ENCODE measurements around the gene LMAN1L.
A peak's percentile ranks its signal among the peaks of the same experiment; 100 is the strongest.
"Not testable (repeated sequence)": the region's sequence is repeated elsewhere in the genome, so short reads cannot be mapped to it uniquely, and the experiment has no call there.

Gene LMAN1L

DNA sequence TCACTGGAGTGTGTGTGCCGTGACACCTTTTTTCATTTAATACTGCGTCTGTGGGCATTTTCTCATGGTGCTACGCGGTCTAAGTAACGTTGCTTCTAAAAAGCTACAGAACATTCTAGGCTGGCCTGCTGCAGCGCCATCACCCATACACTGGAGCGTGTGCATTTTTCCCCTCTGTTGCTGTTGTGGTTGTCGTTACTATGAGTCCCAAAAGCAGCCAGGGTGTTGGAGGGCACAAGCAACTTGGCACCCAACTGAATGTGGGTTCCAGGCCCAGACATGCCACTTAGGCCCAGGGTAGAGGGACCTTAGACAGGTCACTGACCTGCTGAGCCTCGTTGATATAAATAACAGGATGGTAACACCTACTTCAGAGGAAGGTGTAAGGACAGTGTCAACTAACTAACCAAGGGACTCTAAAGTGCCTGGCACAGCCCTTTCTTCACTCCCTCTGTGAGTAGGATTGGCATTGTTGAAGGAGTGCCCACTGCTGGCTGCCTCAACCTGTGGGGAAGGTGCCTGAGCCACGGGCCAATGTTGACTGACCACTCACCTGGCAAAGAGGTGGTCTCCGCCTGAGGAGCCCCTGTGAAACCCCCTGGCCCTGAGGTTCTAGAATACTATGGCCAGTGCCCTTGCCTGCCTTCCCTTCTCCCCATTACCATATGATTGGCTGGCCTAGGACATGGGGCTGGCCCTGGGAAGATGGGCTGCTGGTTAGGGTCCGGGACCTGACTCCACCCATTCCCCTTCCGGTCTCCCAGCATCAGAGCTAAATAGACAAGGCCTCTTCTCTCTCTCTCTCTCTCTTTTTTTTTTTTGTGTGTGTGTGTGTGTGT lies 27.2 kb upstream of the LMAN1L start:
- POLR2A ChIA-PET (ENCODE audit: low non-redundant PET) = no interaction called here
- H3K27ac ChIP-seq = peak overlapping the region; percentile 63
- TF ChIP-seq, protein P1, sequence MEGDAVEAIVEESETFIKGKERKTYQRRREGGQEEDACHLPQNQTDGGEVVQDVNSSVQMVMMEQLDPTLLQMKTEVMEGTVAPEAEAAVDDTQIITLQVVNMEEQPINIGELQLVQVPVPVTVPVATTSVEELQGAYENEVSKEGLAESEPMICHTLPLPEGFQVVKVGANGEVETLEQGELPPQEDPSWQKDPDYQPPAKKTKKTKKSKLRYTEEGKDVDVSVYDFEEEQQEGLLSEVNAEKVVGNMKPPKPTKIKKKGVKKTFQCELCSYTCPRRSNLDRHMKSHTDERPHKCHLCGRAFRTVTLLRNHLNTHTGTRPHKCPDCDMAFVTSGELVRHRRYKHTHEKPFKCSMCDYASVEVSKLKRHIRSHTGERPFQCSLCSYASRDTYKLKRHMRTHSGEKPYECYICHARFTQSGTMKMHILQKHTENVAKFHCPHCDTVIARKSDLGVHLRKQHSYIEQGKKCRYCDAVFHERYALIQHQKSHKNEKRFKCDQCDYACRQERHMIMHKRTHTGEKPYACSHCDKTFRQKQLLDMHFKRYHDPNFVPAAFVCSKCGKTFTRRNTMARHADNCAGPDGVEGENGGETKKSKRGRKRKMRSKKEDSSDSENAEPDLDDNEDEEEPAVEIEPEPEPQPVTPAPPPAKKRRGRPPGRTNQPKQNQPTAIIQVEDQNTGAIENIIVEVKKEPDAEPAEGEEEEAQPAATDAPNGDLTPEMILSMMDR (conservative IDR thresholded peaks at IDR 0.05; ENCODE audit: low read depth) = no peak
- CTCF ChIA-PET = interaction anchor here (0.7 kb wide), 1 partner anchor 14 kb away, joined by 3 read pairs; no protein-coding TSS in a partner anchor
- DNase-seq (ENCODE audit: low spot score) = no peak

DNA sequence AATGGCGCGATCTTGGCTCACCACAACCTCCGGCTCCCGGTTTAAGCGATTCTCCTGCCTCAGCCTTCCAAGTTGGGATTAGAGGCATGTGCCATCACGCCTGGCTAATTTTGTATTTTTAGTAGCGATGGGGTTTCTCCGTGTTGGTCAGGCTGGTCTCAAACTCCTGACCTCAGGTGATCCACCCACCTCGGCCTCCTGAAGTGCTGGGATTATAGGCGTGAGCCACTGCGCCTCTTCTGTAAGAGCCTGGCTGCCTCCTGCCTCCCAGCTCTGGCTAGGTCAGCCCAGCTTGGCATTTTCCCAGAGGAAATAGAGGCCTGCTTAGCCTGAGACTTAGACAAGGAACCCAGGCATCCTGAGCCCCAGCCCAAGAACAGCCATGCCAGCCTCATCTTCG lies 26.6 kb upstream of the LMAN1L start:
- DNase-seq (ENCODE audit: low spot score); POLR2A ChIA-PET (ENCODE audit: low non-redundant PET): not testable (repeated sequence)
- peak overlapping the region; percentile 63 for H3K27ac ChIP-seq
- CTCF ChIA-PET = interaction anchor here (0.7 to 1.1 kb wide), 2 partner anchors 14 to 17 kb away, joined by 3 read pairs; no protein-coding TSS in a partner anchor

DNA sequence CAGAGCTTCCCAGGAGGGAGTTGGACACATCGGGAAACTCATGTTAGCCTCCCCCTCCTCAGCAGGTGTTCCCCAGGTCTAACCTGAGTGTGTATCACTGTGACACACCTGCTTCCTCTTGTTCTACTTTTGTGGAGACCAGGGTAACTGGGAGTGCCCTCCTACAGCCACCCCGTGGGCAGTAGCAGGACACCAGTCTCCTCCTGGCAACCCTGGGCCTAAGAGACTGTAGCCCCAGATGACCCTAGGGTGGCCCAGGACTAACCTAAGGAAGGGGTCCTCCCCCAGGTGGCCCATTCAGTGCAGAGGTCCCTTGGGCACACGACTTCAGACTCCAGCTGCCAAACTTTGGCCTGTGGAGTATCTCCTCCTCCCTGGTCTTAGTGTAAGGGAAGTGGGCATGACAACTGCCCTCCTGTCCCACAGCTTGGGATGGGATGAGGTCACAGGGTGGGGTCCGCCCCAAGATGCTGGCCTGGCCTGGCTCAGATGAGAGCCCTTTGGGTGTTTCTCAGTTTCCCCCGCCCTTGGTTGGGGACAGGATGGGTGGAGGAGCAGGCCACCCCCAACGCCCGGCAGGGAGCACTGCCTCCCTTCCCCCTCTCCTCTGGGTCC lies 26.0 kb upstream of the LMAN1L start:
- ChIA-PET CTCF (interaction anchor here (0.8 to 1.1 kb wide), 2 partner anchors 14 to 18 kb away, joined by 3 to 4 read pairs; no protein-coding TSS in a partner anchor), POLR2A (ENCODE audit: low non-redundant PET) (no interaction called here)
- no peak for DNase-seq (ENCODE audit: low spot score)
- peak overlapping the region; percentile 63 for H3K27ac ChIP-seq
- TF ChIP-seq, protein P1 (conservative IDR thresholded peaks at IDR 0.05; ENCODE audit: low read depth) = no peak

DNA sequence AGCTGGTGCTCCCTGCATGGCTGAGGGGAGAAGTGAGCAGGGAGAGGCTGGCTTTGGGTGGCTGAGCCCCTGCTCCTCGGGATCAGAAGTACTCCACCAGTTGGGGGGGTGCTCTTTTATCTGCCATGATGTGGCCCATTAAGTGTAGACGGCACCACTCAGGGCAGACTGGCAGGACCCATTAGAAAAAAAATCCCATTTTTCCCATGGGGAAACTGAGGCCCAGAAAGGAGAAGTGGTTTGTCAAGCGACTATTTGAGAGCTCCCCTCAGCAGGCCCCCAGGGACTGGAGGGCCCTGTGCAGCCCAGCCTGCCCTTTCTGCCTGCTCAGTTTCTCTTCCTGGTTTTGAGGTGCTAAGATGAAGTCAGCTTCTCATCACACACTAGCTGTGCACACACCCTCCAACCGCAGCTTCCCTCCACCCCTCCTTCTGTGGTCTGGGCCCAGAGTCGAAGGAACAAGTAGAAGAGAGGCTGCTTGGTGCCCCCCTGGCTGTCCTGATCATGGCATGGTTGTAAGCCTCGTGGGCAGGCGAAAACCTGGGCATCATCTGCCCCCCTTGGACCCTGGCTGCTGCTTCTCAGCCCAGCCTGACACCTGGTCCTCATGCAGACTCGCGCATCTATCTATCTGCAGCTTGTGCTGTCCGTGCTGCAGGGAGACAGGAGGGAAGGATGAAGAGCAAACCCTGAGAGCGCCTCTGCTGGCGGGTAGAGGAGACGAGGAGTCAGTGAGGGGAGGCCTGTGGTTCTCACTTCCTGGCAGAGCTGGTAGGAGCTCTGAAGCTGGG lies 25.2 kb upstream of the LMAN1L start:
- peak overlapping the region; percentile 63 for H3K27ac ChIP-seq
- TF ChIP-seq, protein P1 (conservative IDR thresholded peaks at IDR 0.05; ENCODE audit: low read depth) = peak; percentile 23
- ChIA-PET CTCF (interaction anchor here (0.8 to 1.3 kb wide), 3 partner anchors 13 to 164 kb away, joined by 3 to 4 read pairs (median 3); no protein-coding TSS in a partner anchor), POLR2A (ENCODE audit: low non-redundant PET) (no interaction called here)
- no peak for DNase-seq (ENCODE audit: low spot score)

DNA sequence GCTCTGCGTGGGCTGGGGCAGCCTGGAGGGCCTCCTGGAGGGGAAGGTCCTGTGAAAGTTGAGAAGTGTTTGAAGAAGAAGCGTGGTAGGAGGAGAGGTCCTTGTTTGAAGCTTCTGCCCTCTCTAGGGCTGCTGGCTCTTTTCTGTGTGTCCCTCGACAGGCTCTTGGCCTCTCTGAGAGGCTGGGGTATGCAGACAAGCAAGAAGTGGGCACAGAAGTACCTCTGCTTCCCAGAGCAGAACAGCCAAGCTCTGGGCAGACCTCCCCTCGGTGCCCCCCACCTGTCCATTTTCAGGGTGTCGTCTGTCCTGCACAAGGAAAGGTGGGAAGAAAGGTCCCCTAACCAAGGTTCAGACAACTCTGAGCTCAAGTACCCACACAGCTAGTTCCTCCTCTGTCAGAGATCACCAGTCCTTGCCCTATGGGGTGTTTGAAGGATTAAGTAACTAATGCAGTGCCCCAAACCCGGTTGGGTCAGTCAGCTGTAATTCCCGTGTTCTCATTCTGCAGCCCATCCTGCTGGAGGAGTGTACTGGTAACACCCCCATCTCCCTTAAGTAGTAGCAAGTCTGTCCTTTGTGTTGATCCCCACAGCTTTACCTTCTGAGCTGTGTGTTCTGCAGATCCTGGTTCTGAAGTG lies 24.5 kb upstream of the LMAN1L start:
- TF ChIP-seq, protein P1 (conservative IDR thresholded peaks at IDR 0.05; ENCODE audit: low read depth) = no peak
- ChIA-PET POLR2A (ENCODE audit: low non-redundant PET) (no interaction called here), CTCF (interaction anchor here (0.5 to 1.3 kb wide), 5 partner anchors 18 to 723 kb away, joined by 3 read pairs; no protein-coding TSS in a partner anchor)
- DNase-seq (ENCODE audit: low spot score) = no peak
- H3K27ac ChIP-seq = peak overlapping the region; percentile 63

DNA sequence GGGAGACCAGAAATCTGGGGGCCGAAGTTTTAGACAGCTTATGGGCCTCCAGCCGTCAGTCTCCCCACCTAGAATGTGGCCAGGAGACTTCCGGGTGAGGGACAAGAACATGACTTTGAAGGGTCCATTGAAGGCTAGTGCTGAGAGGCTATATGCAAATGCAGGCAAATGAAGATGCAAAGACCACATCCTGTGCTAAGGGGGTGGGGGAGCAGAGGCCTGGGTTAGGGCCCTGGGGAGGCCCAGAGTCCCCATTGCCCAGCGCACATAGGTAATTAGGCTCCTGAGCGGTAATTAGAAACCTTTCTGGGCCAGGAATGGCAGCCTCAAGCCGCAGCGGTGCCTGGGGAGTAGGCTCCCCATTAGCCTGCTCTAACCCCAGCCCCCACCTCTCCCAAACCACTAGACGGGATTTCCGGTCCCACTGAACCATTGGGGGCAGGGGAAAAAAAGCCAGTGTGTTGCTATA lies 23.9 kb upstream of the LMAN1L start:
- H3K27ac ChIP-seq = peak overlapping the region; percentile 63
- DNase-seq (ENCODE audit: low spot score) = no peak
- ChIA-PET CTCF (interaction anchor here (0.6 to 1.4 kb wide), 6 partner anchors 11 to 723 kb away, joined by 3 to 4 read pairs (median 3); no protein-coding TSS in a partner anchor), POLR2A (ENCODE audit: low non-redundant PET) (no interaction called here)
- TF ChIP-seq, protein P1 (conservative IDR thresholded peaks at IDR 0.05; ENCODE audit: low read depth) = no peak

All from RWPE1 (cell line).